Mammary epithelial cell (primary cell): ENCODE measurements around the gene POP7.

ENCODE experiments used
- CTCF ChIP-seq, 2 donors: IDR thresholded peaks in 1 of 2; conservative IDR thresholded peaks in 1 of 2; 2 replicates each; pipeline ENCODE4 v1.5.1; 2011 to 2012; ENCODE audit warnings: inconsistent platforms in 2 of 2, low read length in 2 of 2, mild to moderate bottlenecking in 2 of 2, control low read depth in 1 of 2, low read depth in 1 of 2; ENCODE audit not compliant: insufficient read depth in 1 of 2; ENCODE audit errors: extremely low read depth in 1 of 2
- EZH2 ChIP-seq: IDR thresholded peaks from 2 replicates; pipeline ENCODE4 v1.6.1; 2012; ENCODE audit warnings: low read length, inconsistent platforms, borderline replicate concordance

- TF ChIP-seq CTCF (conservative IDR thresholded peaks at IDR 0.05 in 1 of 2, IDR thresholded peaks at IDR 0.05 in 1 of 2; ENCODE audit: extremely low read depth in 1 of 2, insufficient read depth in 1 of 2, low read depth in 1 of 2, low read length in 2 of 2): no peak
- TF ChIP-seq EZH2: no peak
These were observed 18.1 kb upstream of the POP7 start for GRCh38 chr7:100687751-100688300.
